Endothelial cell of umbilical vein (primary cell): ENCODE data around the gene CCDC38. TPM values are rescaled to one million over a fixed set of nuclear protein-coding genes. Genes with fewer than 3 reads are reported as not detected.

ENCODE experiments used
- BruUV-seq: library from RNA; stranded (reverse); fragments of 400-500 nt; replicated peaks from 2 replicates; lab custom pipeline; 2021; lab: Mats Ljungman, UMichigan
- CTCF ChIA-PET: fragments of 300-600, 350-600 bp; sonication (Branson Sonifier 250); formaldehyde crosslinking; loops from one replicate; lab custom pipeline; 2021; ENCODE audit warnings: antibody characterized with exemption, inconsistent platforms; lab: Charles Lee
- POLR2A ChIA-PET: fragments of 300-600, 350-600 bp; sonication (Branson Sonifier 250); formaldehyde crosslinking; loops from one replicate; lab custom pipeline; 2021; ENCODE audit warnings: antibody characterized with exemption, inconsistent platforms; lab: Charles Lee
- DNase-seq: peaks from one replicate; pipeline ENCODE4 v3.0.0-alpha.2; 2011; ENCODE audit warnings: low read depth, low spot score
- FAIRE-seq: peaks from 2 replicates; lab custom pipeline; 2011; peaks lifted over from hg19 to GRCh38; lab: Jason Lieb, UNC
- H2AFZ ChIP-seq: 2 replicates; pipeline ENCODE4 v1.6.0; 2012; ENCODE audit warnings: low read depth, low read length, control low read depth, inconsistent platforms
- H3K27ac ChIP-seq: 2 replicates; pipeline ENCODE4 v1.5.1; 2011; ENCODE audit warnings: low read depth, mild to moderate bottlenecking, control low read depth, low read length, moderate library complexity; ENCODE audit not compliant: insufficient read depth
- H3K27me3 ChIP-seq, 2 experiments: 2 replicates each; pipeline versions ENCODE4 v1.6.0 to v1.6.1; 2011; ENCODE audit warnings: low read length in 2 of 2, mixed read lengths in 1 of 2; ENCODE audit not compliant: control insufficient read depth in 2 of 2, insufficient read depth in 2 of 2
- H3K36me3 ChIP-seq, 2 experiments: 2 replicates in 1 of 2; 3 replicates in 1 of 2; pipeline ENCODE4 v1.5.1; 2011; ENCODE audit warnings: low read length in 2 of 2, mild to moderate bottlenecking in 1 of 2, moderate library complexity in 1 of 2; ENCODE audit not compliant: control insufficient read depth in 2 of 2, insufficient read depth in 2 of 2; ENCODE audit errors: extremely low read depth in 1 of 2
- H3K4me1 ChIP-seq: 3 replicates; pipeline ENCODE4 v1.5.1; 2011; ENCODE audit warnings: mild to moderate bottlenecking, low read length; ENCODE audit not compliant: control insufficient read depth, insufficient read depth; ENCODE audit errors: extremely low read depth
- H3K4me2 ChIP-seq: 2 replicates; pipeline ENCODE4 v1.6.1; 2011; ENCODE audit warnings: low read length, control low read depth, mixed read lengths; ENCODE audit not compliant: insufficient read depth
- H3K4me3 ChIP-seq, 3 experiments: fragments of 200-600 bp in 1 of 3; sonication (generic), shearing (Covaris generic) in 1 of 3; replicated peaks in 1 of 3; 2 replicates each; pipeline ENCODE4 v1.5.1; 2011 to 2016; ENCODE audit warnings: control low read depth in 3 of 3, low read length in 3 of 3, mild to moderate bottlenecking in 2 of 3, inconsistent platforms in 1 of 3, low read depth in 1 of 3, moderate library complexity in 1 of 3; ENCODE audit not compliant: insufficient read depth in 1 of 3
- H3K79me2 ChIP-seq: 2 replicates; pipeline ENCODE4 v1.6.0; 2012; ENCODE audit warnings: low read length, inconsistent platforms; ENCODE audit not compliant: control insufficient read depth, insufficient read depth
- H3K9ac ChIP-seq: replicated peaks from 2 replicates; pipeline ENCODE3; 2011; ENCODE audit warnings: low read length, control low read depth; ENCODE audit not compliant: insufficient read depth; ENCODE audit errors: extremely low read depth
- H3K9me1 ChIP-seq: replicated peaks from 3 replicates; pipeline ENCODE4 v1.6.0; 2011; ENCODE audit warnings: mild to moderate bottlenecking, low read length; ENCODE audit not compliant: control insufficient read depth, insufficient read depth; ENCODE audit errors: extremely low read depth
- H3K9me3 ChIP-seq: replicated peaks from 2 replicates; pipeline ENCODE4 v1.5.1; 2012; ENCODE audit warnings: low read length, inconsistent platforms; ENCODE audit not compliant: control insufficient read depth, insufficient read depth
- H4K20me1 ChIP-seq: replicated peaks from 2 replicates; pipeline ENCODE3; 2011; ENCODE audit warnings: mild to moderate bottlenecking, low read length; ENCODE audit not compliant: control insufficient read depth, insufficient read depth; ENCODE audit errors: extremely low read depth
- EZH2 ChIP-seq: IDR thresholded peaks from 2 replicates; pipeline ENCODE4 v1.6.1; 2012; ENCODE audit warnings: borderline replicate concordance, low read depth, mild to moderate bottlenecking, moderate library complexity, low read length, inconsistent platforms; ENCODE audit not compliant: severe bottlenecking
- FOS ChIP-seq: IDR thresholded peaks from 2 replicates; pipeline ENCODE4 v1.6.1; 2011; ENCODE audit warnings: mild to moderate bottlenecking, low read length, moderate library complexity, borderline replicate concordance; ENCODE audit not compliant: insufficient read depth
- GATA2 ChIP-seq: IDR thresholded peaks from 2 replicates; pipeline ENCODE4 v1.7.0; 2011; ENCODE audit warnings: low read depth, mild to moderate bottlenecking, moderate library complexity, mixed read lengths, low read length; ENCODE audit not compliant: insufficient read length, insufficient read depth
- JUN ChIP-seq: IDR thresholded peaks from 2 replicates; pipeline ENCODE4 v1.6.1; 2011; ENCODE audit warnings: borderline replicate concordance, low read depth; ENCODE audit not compliant: insufficient read length, insufficient read depth
- MAX ChIP-seq: IDR thresholded peaks from 2 replicates; pipeline ENCODE4 v1.6.1; 2011; ENCODE audit not compliant: insufficient read depth, insufficient read length
- MYC ChIP-seq: IDR thresholded peaks from one replicate; pipeline ENCODE4 v1.6.1; 2011; ENCODE audit warnings: mild to moderate bottlenecking, low read depth, low read length
- POLR2A ChIP-seq: IDR thresholded peaks from 2 replicates; pipeline ENCODE4 v1.6.1; 2012; ENCODE audit warnings: low read depth, mild to moderate bottlenecking, control low read depth, low read length
- POLR2AphosphoS5 ChIP-seq: IDR thresholded peaks from 2 replicates; pipeline ENCODE4 v1.6.1; 2012; ENCODE audit warnings: low read depth, mild to moderate bottlenecking, control low read depth, low read length, moderate library complexity; ENCODE audit not compliant: insufficient read depth
- dilution Hi-C: fragments of 300-500 bp; cut with MboI; formaldehyde crosslinking; loops from one replicate; pipeline ENCODE4 v1.15.0; 2019; ENCODE audit warnings: low sequenced_read_pairs; ENCODE audit not compliant: extremely low pct_ligation_motif_present
- intact Hi-C: fragments of 100-400 bp; cut with micrococcal nuclease; formaldehyde crosslinking; loops from one replicate; pipeline ENCODE4 v1.10.0; 2022
- polyA plus RNA-seq, 4 experiments: library from polyadenylated mRNA; depleted of rRNA in 3 of 4; stranded (reverse) in 3 of 4; unstranded in 1 of 4; fragments of >200 nt; gene quantifications; 2 replicates each; pipeline versions ENCODE4 v1.2.1 to v1.2.3, GENCODE V29; 2011 to 2012; ENCODE audit warnings: missing spikeins in 1 of 4
- total RNA-seq: library from RNA; stranded (reverse); gene quantifications from 2 replicates; pipeline ENCODE4 v1.2.3, GENCODE V29; 2021
- TF ChIP-seq, protein P1 (sequence below), 2 donors: IDR thresholded peaks; 1 replicate in 1 of 2; 2 replicates in 1 of 2; pipeline ENCODE4 v1.5.1; 2011; ENCODE audit warnings: low read length in 2 of 2, mild to moderate bottlenecking in 2 of 2, moderate library complexity in 2 of 2, control low read depth in 1 of 2, inconsistent platforms in 1 of 2, low read depth in 1 of 2; ENCODE audit not compliant: insufficient read depth in 1 of 2; ENCODE audit errors: extremely low read depth in 1 of 2

CCDC38 gene
- total and polyA plus RNA-seq, 2 donors (not counting 3 experiments of a cell fraction or from before 2014, with no cell fraction given): not detected

DNA sequence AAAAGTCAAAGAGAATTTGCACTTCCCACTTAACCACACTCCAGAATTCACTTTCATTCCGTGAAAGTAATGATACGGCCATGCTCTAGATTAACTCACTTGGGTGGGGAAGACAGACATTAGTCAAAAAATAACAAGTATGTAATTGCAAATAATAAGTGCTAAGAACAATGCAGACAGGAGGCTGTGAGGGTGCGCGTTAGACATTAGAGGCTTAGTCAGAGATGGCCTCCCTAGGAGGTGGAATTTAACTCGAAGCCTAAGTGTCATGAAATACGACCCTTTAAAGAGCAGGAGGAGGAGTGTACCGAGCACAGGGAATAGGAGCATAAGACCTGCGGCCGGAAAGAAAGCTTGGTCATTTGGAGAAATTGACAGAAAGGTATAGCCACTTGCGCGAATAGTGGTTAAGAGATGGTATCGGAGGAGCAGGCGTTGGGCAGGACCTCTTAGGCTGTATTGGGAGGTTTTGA is 83.0 kb downstream of the CCDC38 start:
- peak overlapping the region; percentile 52 for H2AFZ ChIP-seq
- peaks cover 0 to 4% of the 10 kb centered on the region in 2 experiments for H3K27me3 ChIP-seq
- H3K4me2 ChIP-seq: peak overlapping the region; percentile 93
- no peak for DNase-seq
- FAIRE-seq: no peak
- BruUV-seq: no TSS peak
- peaks cover 16% of the 10 kb centered on the region for H3K4me1 ChIP-seq
- H3K4me3 ChIP-seq: peak overlapping the region; percentile 61 to 95 (median 66)
- H3K27ac ChIP-seq: peak overlapping the region; percentile 43
- ChIA-PET POLR2A (no interaction called here), CTCF (no interaction called here)
- intact Hi-C loops (no loop called here), dilution Hi-C loops (no loop called here)
- no peaks in the 10 kb centered on the region for H3K9me3 ChIP-seq
- H3K36me3 ChIP-seq: peaks cover 0 to 7% of the 10 kb centered on the region in 2 experiments
- no peaks in the 10 kb centered on the region for H3K9me1 ChIP-seq
- no peaks in the 10 kb centered on the region for H4K20me1 ChIP-seq
- TF ChIP-seq JUN (no peak), EZH2 (no peak), MAX (no peak), GATA2 (no peak), POLR2A (no peak), POLR2AphosphoS5 (no peak), MYC (no peak), FOS (no peak)
- TF ChIP-seq, protein P1, sequence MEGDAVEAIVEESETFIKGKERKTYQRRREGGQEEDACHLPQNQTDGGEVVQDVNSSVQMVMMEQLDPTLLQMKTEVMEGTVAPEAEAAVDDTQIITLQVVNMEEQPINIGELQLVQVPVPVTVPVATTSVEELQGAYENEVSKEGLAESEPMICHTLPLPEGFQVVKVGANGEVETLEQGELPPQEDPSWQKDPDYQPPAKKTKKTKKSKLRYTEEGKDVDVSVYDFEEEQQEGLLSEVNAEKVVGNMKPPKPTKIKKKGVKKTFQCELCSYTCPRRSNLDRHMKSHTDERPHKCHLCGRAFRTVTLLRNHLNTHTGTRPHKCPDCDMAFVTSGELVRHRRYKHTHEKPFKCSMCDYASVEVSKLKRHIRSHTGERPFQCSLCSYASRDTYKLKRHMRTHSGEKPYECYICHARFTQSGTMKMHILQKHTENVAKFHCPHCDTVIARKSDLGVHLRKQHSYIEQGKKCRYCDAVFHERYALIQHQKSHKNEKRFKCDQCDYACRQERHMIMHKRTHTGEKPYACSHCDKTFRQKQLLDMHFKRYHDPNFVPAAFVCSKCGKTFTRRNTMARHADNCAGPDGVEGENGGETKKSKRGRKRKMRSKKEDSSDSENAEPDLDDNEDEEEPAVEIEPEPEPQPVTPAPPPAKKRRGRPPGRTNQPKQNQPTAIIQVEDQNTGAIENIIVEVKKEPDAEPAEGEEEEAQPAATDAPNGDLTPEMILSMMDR (IDR thresholded peaks at IDR 0.05; ENCODE audit: extremely low read depth in 1 of 2, insufficient read depth in 1 of 2, low read depth in 1 of 2, low read length in 2 of 2): no peak
- peak overlapping the region; percentile 87 for H3K9ac ChIP-seq
- peaks cover 49% of the 10 kb centered on the region for H3K79me2 ChIP-seq
